Measurements from ENCODE around the gene SNRNP35.
A peak's percentile ranks its signal among the peaks of the same experiment; 100 is the strongest.

SNRNP35 gene

GRCh38 chr12:123441523-123442164 is 16.3 kb upstream of the SNRNP35 start:
- H3K36me3 ChIP-seq (replicated peaks): no peaks in the 10 kb centered on the region
- H3K4me3 ChIP-seq (ENCODE audit: low read depth, low read length): no peak overlapping the region
- TF ChIP-seq, protein P1, sequence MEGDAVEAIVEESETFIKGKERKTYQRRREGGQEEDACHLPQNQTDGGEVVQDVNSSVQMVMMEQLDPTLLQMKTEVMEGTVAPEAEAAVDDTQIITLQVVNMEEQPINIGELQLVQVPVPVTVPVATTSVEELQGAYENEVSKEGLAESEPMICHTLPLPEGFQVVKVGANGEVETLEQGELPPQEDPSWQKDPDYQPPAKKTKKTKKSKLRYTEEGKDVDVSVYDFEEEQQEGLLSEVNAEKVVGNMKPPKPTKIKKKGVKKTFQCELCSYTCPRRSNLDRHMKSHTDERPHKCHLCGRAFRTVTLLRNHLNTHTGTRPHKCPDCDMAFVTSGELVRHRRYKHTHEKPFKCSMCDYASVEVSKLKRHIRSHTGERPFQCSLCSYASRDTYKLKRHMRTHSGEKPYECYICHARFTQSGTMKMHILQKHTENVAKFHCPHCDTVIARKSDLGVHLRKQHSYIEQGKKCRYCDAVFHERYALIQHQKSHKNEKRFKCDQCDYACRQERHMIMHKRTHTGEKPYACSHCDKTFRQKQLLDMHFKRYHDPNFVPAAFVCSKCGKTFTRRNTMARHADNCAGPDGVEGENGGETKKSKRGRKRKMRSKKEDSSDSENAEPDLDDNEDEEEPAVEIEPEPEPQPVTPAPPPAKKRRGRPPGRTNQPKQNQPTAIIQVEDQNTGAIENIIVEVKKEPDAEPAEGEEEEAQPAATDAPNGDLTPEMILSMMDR (IDR thresholded peaks at IDR 0.05; ENCODE audit: low read depth, low read length, missing control alignments): no peak
- DNase-seq: no peak
- in situ Hi-C loops (cut with HindIII; ENCODE audit: low pct_ligation_motif_present, low sequenced_read_pairs): no loop called here
- H3K27ac ChIP-seq: no peak overlapping the region
- H3K27me3 ChIP-seq (replicated peaks): no peaks in the 10 kb centered on the region

DNA sequence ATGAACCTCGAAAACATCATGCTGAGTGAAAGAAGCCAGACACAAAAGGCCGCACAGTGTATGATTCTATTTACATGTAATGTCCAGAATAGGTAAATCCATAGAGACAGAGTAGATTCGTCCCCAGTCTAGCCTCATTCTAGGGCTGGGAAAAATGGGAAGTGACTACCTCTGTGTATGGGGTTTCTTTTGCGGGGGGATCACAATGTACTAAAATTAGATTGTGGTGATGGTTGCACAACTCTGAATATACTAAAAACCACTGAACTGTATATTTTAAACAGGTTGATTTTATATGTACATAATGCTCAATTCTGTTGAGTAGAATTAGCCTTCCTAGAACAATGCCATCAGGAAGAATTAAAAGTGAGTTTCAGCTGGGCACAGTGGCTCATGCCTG is 15.2 kb upstream of the SNRNP35 start:
- Histone ChIP-seq H3K36me3 (replicated peaks) (no peaks in the 10 kb centered on the region), H3K27ac (no peak overlapping the region), H3K27me3 (replicated peaks) (no peaks in the 10 kb centered on the region), H3K4me3 (ENCODE audit: low read depth, low read length) (no peak overlapping the region)
- DNase-seq: no peak
- TF ChIP-seq, protein P1 (IDR thresholded peaks at IDR 0.05; ENCODE audit: low read depth, low read length, missing control alignments): no peak
- in situ Hi-C loops (cut with HindIII; ENCODE audit: low pct_ligation_motif_present, low sequenced_read_pairs): no loop called here

DNA sequence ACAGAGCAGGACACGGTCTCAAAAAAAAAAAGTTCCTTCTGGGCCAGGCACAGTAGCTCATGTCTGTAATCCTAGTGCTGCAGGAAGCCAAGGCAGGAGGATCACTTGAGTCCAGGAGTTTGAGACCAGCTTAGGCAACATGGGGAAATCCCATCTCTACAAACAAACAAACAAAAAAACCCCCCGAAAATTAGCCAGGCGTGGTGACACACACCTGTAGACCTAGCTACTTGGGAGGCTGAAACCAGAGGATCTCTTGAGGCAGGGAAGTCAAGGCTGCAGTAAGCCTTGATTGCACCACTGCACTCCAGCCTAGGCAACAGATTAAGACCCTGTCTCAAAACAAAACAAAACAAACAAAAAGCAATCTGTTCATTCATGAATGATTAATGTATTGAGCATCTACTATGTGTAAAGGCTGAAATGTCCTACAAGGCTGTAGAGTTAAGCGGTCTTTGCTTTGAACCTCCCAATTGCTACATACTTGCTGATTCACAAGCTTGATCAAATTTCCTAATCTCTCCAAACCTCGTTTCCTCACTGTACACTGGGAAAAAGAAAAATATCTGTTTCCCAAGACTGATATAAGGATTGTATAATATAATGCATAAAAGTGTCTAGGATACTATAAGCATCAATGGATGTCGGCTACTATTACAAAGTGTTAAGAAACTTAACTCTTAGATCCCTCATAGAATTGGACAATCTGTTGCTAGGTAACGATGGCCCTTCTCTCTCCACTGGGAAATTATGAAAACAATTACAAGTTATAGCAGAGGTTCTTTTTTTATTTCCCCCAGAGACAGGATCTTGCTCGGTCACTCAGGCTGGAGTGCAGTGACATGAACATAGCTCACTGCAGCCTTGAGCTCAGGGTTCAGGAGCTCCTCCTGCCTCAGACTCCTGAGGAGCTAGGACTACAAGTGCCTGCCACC is 13.6 kb upstream of the SNRNP35 start:
- no peaks in the 10 kb centered on the region for H3K36me3 ChIP-seq (replicated peaks)
- no peaks in the 10 kb centered on the region for H3K27me3 ChIP-seq (replicated peaks)
- no peak overlapping the region for H3K4me3 ChIP-seq (ENCODE audit: low read depth, low read length)
- in situ Hi-C loops (cut with HindIII; ENCODE audit: low pct_ligation_motif_present, low sequenced_read_pairs): no loop called here
- DNase-seq: peak; percentile 60
- TF ChIP-seq, protein P1 (IDR thresholded peaks at IDR 0.05; ENCODE audit: low read depth, low read length, missing control alignments): no peak
- H3K27ac ChIP-seq: peak overlapping the region; percentile 61

GRCh38 chr12:123445388-123446332 is 12.3 kb upstream of the SNRNP35 start:
- H3K36me3 ChIP-seq (replicated peaks): no peaks in the 10 kb centered on the region
- H3K4me3 ChIP-seq (ENCODE audit: low read depth, low read length): no peak overlapping the region
- no peaks in the 10 kb centered on the region for H3K27me3 ChIP-seq (replicated peaks)
- peak; percentile 11 for DNase-seq
- in situ Hi-C loops (cut with HindIII; ENCODE audit: low pct_ligation_motif_present, low sequenced_read_pairs): no loop called here
- TF ChIP-seq, protein P1 (IDR thresholded peaks at IDR 0.05; ENCODE audit: low read depth, low read length, missing control alignments): no peak
- peak overlapping the region; percentile 24 for H3K27ac ChIP-seq

DNA sequence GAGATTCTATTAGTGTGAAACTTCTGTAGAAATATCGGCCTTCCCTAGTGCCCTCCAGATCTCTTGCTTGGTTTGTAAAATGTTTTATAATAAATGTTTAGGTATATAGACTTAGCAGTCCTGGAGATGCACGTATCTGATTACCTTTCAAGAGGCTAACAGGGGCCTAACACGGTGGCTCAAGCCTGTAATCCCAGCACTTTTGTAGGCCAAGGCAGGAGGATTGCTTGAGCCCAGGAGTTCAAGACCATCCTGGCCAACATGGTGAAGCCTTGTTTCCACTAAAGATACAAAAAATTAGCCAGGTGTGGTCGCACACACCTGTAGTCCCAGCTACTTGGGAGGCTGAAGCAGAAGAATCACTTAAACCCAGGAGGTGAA is 11.6 kb upstream of the SNRNP35 start:
- H3K27ac ChIP-seq: peak overlapping the region; percentile 24
- no peaks in the 10 kb centered on the region for H3K27me3 ChIP-seq (replicated peaks)
- TF ChIP-seq, protein P1 (IDR thresholded peaks at IDR 0.05; ENCODE audit: low read depth, low read length, missing control alignments): no peak
- no peak overlapping the region for H3K4me3 ChIP-seq (ENCODE audit: low read depth, low read length)
- in situ Hi-C loops (cut with HindIII; ENCODE audit: low pct_ligation_motif_present, low sequenced_read_pairs): no loop called here
- H3K36me3 ChIP-seq (replicated peaks): no peaks in the 10 kb centered on the region
- DNase-seq: peak; percentile 10
